Subcutaneous adipose tissue (tissue), 4 donors: ENCODE data around the gene MSH4. TPM values are rescaled to one million over a fixed set of nuclear protein-coding genes. Genes with fewer than 3 reads are reported as not detected.

ENCODE experiments used
- CTCF ChIP-seq: fragments of 450-650 bp; IDR thresholded peaks from one replicate; pipeline ENCODE4 v1.5.1; 2016; ENCODE audit warnings: low read depth, mild to moderate bottlenecking, control low read depth, antibody characterized with exemption, moderate library complexity
- total RNA-seq, 4 donors: library from RNA; depleted of rRNA; stranded (reverse); fragments of >200 nt; gene quantifications; one replicate each; pipeline ENCODE4 v1.1.0, GENCODE V29; 2016

Gene MSH4
- under 1 TPM; 0.16 to 0.34 (median 0.20) TPM for total RNA-seq

GRCh38 chr1:75796376-75797272 is at the start of gene MSH4:
Gene MSH4, plus strand, starts transcription at chr1:75796882. Its CDS starts 104 bp downstream, at chr1:75796986.
- TF ChIP-seq CTCF = no peak

DNA sequence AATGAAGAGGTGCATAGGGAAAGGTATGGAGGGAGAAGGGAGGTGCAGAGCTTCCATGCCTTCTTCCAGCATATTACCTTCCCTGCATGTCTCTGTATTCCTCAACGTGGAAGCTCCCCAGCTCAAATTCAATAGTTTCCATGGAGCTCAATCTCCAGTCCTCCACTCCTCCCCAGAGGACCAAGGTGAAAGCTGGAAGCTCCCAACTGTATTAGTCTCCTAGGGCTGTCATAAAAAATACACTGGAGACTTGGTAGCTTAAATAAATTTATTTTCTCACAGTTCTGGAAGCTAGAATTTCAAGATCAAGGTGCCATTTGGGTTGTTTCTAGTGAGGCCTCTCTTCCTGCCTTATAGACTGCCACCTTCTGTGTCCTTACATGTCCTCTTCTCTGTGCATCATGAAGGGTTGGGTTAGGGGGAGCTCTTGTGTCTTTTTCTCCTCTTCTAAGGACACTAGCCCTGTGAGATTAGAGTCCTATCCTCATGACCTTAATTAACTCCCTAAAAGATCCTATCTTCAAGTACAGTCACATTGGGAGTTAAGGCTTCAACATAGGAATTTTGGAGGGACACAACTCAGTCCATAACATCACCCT is 32.5 kb upstream of the MSH4 start:
- no peak for TF ChIP-seq CTCF

DNA sequence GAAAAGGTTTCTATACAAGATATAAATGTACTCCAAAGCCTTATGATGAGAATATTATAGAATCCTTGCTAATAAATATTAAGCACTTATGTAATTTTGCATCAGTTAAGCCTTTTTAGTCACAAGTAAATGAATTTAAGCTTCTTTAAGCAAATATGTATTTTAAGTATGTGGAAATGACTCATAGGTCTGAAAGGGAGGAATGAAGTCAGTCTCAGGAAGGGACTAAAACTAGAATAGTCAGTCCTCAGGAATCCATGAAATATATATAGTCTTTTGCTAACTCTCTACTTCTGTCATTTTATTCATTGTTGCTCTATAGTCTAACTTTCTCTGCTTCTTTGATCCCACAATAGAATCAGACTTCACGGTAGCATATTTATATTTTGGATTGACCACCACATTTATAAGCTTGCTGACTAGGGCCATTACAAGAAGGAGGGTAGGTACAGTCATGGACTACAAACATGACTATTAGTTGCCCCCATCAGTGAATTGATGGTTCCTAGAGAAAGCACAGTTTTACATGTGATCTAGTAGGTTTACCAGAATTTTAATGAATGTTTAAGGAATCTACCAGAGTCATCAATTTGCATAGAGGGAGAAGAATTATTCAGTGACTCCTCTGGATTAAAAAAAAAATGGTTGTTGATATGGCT is 30.9 kb upstream of the MSH4 start:
- TF ChIP-seq CTCF = no peak

DNA sequence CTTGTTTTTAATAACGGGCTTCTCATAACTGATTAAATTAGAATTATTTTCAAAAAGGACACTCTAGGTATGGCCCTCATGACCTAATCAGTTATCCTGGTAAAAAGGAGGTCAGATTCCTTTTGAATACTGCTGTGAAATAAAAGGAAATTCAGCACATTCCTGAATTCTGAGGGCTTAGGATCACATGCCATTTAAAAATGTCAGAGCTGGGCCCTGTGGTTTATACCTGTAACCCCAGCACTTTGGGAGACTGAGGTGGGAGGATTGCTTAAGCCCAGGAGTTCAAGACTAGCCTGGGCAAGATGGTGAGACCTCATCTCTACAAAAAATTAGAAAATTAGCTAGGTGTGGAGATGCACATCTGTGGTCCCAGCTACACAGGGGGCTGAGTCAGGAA is 28.7 kb upstream of the MSH4 start:
- no peak for TF ChIP-seq CTCF

GRCh38 chr1:75770761-75771160 is 25.9 kb upstream of the MSH4 start:
- TF ChIP-seq CTCF = no peak

DNA sequence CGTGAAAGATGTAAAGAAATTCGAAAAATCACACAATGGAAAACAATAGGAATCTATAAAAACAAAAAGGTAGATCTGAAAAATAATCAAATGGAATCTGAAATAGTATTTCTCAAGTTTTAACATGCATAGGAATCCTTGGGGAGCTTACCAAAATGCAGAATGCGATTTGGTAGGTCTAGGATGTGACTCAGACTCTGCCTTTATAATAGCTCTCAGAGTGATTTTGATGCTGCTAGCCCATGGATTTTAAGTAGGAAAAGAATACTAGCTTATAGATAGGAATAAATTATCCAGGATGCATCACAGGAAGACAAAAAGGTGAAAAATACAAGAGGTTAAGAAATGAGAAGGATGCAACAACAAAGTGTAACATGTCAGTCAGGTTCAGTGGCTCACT is 24.7 kb upstream of the MSH4 start:
- no peak for TF ChIP-seq CTCF
